Neural progenitor cell (in vitro differentiated cells): ENCODE measurements around the gene CNOT6L. TPM values are rescaled to one million over a fixed set of nuclear protein-coding genes. Genes with fewer than 3 reads are reported as not detected.

ENCODE experiments used
- DNase-seq: peaks from one replicate; pipeline ENCODE4 v3.0.0-alpha.2; 2016; ENCODE audit warnings: low spot score
- H2AFZ ChIP-seq: fragments of 200-600 bp; sonication (generic); replicated peaks from 2 replicates; pipeline ENCODE4 v1.6.1; 2016; ENCODE audit warnings: antibody characterized with exemption
- H3F3A ChIP-seq: fragments of 200-600 bp; sonication (generic); 2 replicates; pipeline ENCODE4 v1.6.1; 2016; ENCODE audit warnings: antibody characterized with exemption, low read depth
- H3K27ac ChIP-seq: fragments of 200-600 bp; sonication (generic); 2 replicates; pipeline ENCODE4 v1.5.1; 2016; ENCODE audit warnings: mild to moderate bottlenecking
- H3K27me3 ChIP-seq: fragments of 200-600 bp; sonication (generic); 2 replicates; pipeline ENCODE4 v1.6.1; 2016; ENCODE audit warnings: mild to moderate bottlenecking, moderate library complexity
- H3K36me3 ChIP-seq: fragments of 200-600 bp; sonication (generic); 2 replicates; pipeline ENCODE4 v1.5.1; 2016
- H3K4me1 ChIP-seq: fragments of 200-600 bp; sonication (generic); 2 replicates; pipeline ENCODE4 v1.6.1; 2016; ENCODE audit warnings: mixed run types
- H3K4me2 ChIP-seq: fragments of 200-600 bp; sonication (generic); 2 replicates; pipeline ENCODE4 v1.6.1; 2016
- H3K4me3 ChIP-seq: fragments of 200-600 bp; sonication (generic); 2 replicates; pipeline ENCODE4 v1.5.1; 2016
- H3K79me2 ChIP-seq: fragments of 200-600 bp; sonication (generic); 2 replicates; pipeline ENCODE4 v1.6.1; 2016; ENCODE audit warnings: low read depth
- H3K9ac ChIP-seq: fragments of 200-600 bp; sonication (generic); 2 replicates; pipeline ENCODE4 v1.6.1; 2016
- H3K9me3 ChIP-seq: fragments of 200-600 bp; sonication (generic); 2 replicates; pipeline ENCODE4 v1.5.1; 2016; ENCODE audit warnings: low read depth
- H4K20me1 ChIP-seq: fragments of 200-600 bp; sonication (generic); 2 replicates; pipeline ENCODE4 v1.6.1; 2016; ENCODE audit warnings: low read depth
- H3K27ac Mint-ChIP-seq: 3 replicates; pipeline ENCODE4 v1.8.0; 2021; ENCODE audit warnings: mixed read lengths
- H3K27me3 Mint-ChIP-seq: 2 replicates; pipeline ENCODE4 v1.8.0; 2022; ENCODE audit warnings: low read depth, mild to moderate bottlenecking, inconsistent platforms, moderate library complexity, mixed read lengths; ENCODE audit not compliant: insufficient read depth
- H3K36me3 Mint-ChIP-seq: 3 replicates; pipeline ENCODE4 v1.8.0; 2021; ENCODE audit warnings: mixed read lengths
- H3K4me1 Mint-ChIP-seq: 3 replicates; pipeline ENCODE4 v1.8.0; 2021; ENCODE audit warnings: mixed read lengths
- H3K4me3 Mint-ChIP-seq: 3 replicates; pipeline ENCODE4 v1.8.0; 2021; ENCODE audit warnings: mild to moderate bottlenecking, moderate library complexity, mixed read lengths
- H3K9me3 Mint-ChIP-seq: 3 replicates; pipeline ENCODE4 v1.8.0; 2020; ENCODE audit warnings: mixed read lengths
- CTCF ChIP-seq: fragments of 200-600 bp; sonication (generic); IDR thresholded peaks from 2 replicates; pipeline ENCODE4 v1.5.1; 2017; ENCODE audit warnings: antibody characterized with exemption, mild to moderate bottlenecking
- EZH2 ChIP-seq: fragments of 200-600 bp; sonication (generic); IDR thresholded peaks from 2 replicates; pipeline ENCODE4 v1.6.1; 2017; ENCODE audit warnings: antibody characterized with exemption, mild to moderate bottlenecking, moderate library complexity
- EZH2phosphoT487 ChIP-seq: fragments of 200-600 bp; sonication (generic); IDR thresholded peaks from 2 replicates; pipeline ENCODE4 v1.6.1; 2017; ENCODE audit warnings: antibody characterized with exemption
- total RNA-seq: library from RNA; depleted of rRNA; stranded (reverse); fragments of >200 nt; gene quantifications from 2 replicates; pipeline ENCODE4 v1.2.3, GENCODE V29; 2015; ENCODE audit warnings: low replicate concordance

Gene CNOT6L
- total RNA-seq, 1 donor from 2014 or later, result 7.5 TPM

DNA sequence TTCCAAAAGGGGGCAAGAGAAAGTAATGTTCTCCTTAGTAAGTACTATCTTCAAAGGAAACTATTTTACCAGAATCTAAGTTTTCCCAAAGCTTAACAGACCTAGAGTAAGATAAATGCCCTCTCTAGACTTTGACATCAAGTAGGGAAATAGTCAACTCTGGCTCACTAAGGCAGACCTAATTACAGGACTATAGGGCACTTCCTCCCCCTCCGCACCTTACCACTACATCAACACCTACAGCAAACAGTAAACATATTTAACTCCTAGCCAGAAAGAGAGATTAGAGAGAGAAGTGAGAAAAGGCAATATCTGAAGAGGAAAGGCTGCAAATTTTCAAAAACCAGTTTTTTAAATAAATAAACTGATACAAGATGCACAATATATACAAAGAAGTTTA lies 60.4 kb downstream of the CNOT6L start:
- no peaks in the 10 kb centered on the region for H3F3A ChIP-seq
- no peaks in the 10 kb centered on the region for H3K79me2 ChIP-seq
- Mint-ChIP-seq H3K9me3 (peaks cover 34% of the 10 kb centered on the region), H3K4me1 (no peaks in the 10 kb centered on the region), H3K27ac (no peak overlapping the region), H3K4me3 (no peak overlapping the region), H3K27me3 (no peaks in the 10 kb centered on the region), H3K36me3 (peaks cover 34% of the 10 kb centered on the region)
- H2AFZ ChIP-seq, result no peak overlapping the region
- peaks cover 11% of the 10 kb centered on the region for H3K9me3 ChIP-seq
- no peak overlapping the region for H3K4me2 ChIP-seq
- no peak for TF ChIP-seq CTCF
- TF ChIP-seq EZH2phosphoT487, result no peak
- no peak overlapping the region for H3K4me3 ChIP-seq
- no peaks in the 10 kb centered on the region for H4K20me1 ChIP-seq
- H3K36me3 ChIP-seq, result peaks cover 4% of the 10 kb centered on the region
- no peaks in the 10 kb centered on the region for H3K4me1 ChIP-seq
- no peak for DNase-seq
- H3K27me3 ChIP-seq, result no peaks in the 10 kb centered on the region
- no peak overlapping the region for H3K27ac ChIP-seq
- H3K9ac ChIP-seq, result no peak overlapping the region

DNA sequence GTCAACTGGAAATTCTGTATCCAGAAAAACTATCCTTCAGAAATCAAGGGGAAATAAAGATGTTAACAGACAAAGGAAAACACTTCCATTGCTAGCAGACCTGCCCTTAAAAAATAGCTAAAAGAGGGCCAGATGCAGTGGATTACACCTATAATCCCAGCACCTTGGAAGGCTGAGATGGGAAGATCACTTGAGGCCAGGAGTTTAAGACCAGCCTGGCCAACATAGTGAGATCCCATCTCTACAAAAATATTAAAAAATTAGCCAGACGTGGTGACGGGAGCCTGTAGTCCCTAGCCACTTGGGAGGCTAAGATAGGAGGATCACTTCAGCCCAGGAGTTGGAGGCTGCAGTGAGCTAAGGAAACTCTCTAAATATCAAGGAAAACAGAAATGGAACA lies 67.4 kb downstream of the CNOT6L start:
- H3K4me1 ChIP-seq, result no peaks in the 10 kb centered on the region
- H3K4me2 ChIP-seq, result no peak overlapping the region
- H3K27ac ChIP-seq, result no peak overlapping the region
- no peaks in the 10 kb centered on the region for H3K27me3 ChIP-seq
- no peaks in the 10 kb centered on the region for H3F3A ChIP-seq
- H3K79me2 ChIP-seq, result no peaks in the 10 kb centered on the region
- H4K20me1 ChIP-seq, result no peaks in the 10 kb centered on the region
- Mint-ChIP-seq H3K36me3 (peaks cover 14% of the 10 kb centered on the region), H3K4me3 (no peak overlapping the region), H3K9me3 (peaks cover 9% of the 10 kb centered on the region), H3K4me1 (no peaks in the 10 kb centered on the region), H3K27me3 (no peaks in the 10 kb centered on the region), H3K27ac (no peak overlapping the region)
- no peak overlapping the region for H2AFZ ChIP-seq
- no peak overlapping the region for H3K9ac ChIP-seq
- H3K9me3 ChIP-seq, result no peaks in the 10 kb centered on the region
- no peak overlapping the region for H3K4me3 ChIP-seq
- no peaks in the 10 kb centered on the region for H3K36me3 ChIP-seq
- DNase-seq, result no peak
- no peak for TF ChIP-seq EZH2phosphoT487
- no peak for TF ChIP-seq EZH2
- TF ChIP-seq CTCF, result no peak

DNA sequence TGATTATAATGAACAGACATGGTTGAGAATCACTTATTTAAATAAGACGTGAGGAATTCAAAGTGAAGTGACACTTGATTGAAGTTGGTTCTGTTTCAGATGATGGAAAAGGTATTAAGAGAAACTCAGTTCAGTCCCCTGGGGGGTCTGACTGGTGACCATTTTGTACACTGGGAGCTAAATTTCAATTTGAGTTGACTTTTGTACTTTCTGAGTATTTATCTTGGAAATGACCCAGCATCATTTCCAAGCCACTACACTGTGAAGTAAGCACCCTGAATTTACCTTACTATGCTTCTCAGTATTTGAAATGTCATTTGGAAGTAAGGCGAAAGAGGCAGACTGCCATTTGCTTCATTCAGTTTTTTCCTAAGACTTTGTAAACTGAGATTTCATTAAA lies 73.4 kb downstream of the CNOT6L start:
- no peaks in the 10 kb centered on the region for H3K9me3 ChIP-seq
- Mint-ChIP-seq H3K36me3 (peaks cover 6% of the 10 kb centered on the region), H3K4me3 (no peak overlapping the region), H3K9me3 (no peaks in the 10 kb centered on the region), H3K4me1 (no peaks in the 10 kb centered on the region), H3K27ac (no peak overlapping the region), H3K27me3 (no peaks in the 10 kb centered on the region)
- H3F3A ChIP-seq, result no peaks in the 10 kb centered on the region
- DNase-seq, result no peak
- H3K79me2 ChIP-seq, result no peaks in the 10 kb centered on the region
- no peak for TF ChIP-seq CTCF
- no peak for TF ChIP-seq EZH2
- no peak for TF ChIP-seq EZH2phosphoT487
- no peaks in the 10 kb centered on the region for H4K20me1 ChIP-seq
- no peaks in the 10 kb centered on the region for H3K36me3 ChIP-seq
- no peak overlapping the region for H3K4me3 ChIP-seq
- H3K27ac ChIP-seq, result no peak overlapping the region
- no peak overlapping the region for H3K9ac ChIP-seq
- no peaks in the 10 kb centered on the region for H3K27me3 ChIP-seq
- no peak overlapping the region for H3K4me2 ChIP-seq
- no peaks in the 10 kb centered on the region for H3K4me1 ChIP-seq
- no peak overlapping the region for H2AFZ ChIP-seq

GRCh38 chr4:77742054-77742453 lies 77.1 kb downstream of the CNOT6L start:
- no peaks in the 10 kb centered on the region for H3K36me3 ChIP-seq

More at GRCh38 chr4:77742054-77742453, 77.1 kb downstream of the CNOT6L start:
- H3K27ac Mint-ChIP-seq, result no peak overlapping the region
- H3K79me2 ChIP-seq, result no peaks in the 10 kb centered on the region
- no peak overlapping the region for H3K4me2 ChIP-seq
- no peaks in the 10 kb centered on the region for H3K4me1 ChIP-seq
- H3K27ac ChIP-seq, result no peak overlapping the region
- H3K9ac ChIP-seq, result no peak overlapping the region
- no peaks in the 10 kb centered on the region for H3K9me3 ChIP-seq
- H2AFZ ChIP-seq, result no peak overlapping the region
- DNase-seq, result no peak
- H3K4me1 Mint-ChIP-seq, result no peaks in the 10 kb centered on the region
- no peak overlapping the region for H3K4me3 ChIP-seq
- no peaks in the 10 kb centered on the region for H3K27me3 ChIP-seq
- H3K9me3 Mint-ChIP-seq, result no peaks in the 10 kb centered on the region
- H3K27me3 Mint-ChIP-seq, result no peaks in the 10 kb centered on the region
- no peak overlapping the region for H3K4me3 Mint-ChIP-seq
- no peaks in the 10 kb centered on the region for H4K20me1 ChIP-seq
- H3F3A ChIP-seq, result no peaks in the 10 kb centered on the region
- H3K36me3 Mint-ChIP-seq, result peaks cover 5% of the 10 kb centered on the region
- TF ChIP-seq CTCF (no peak), EZH2phosphoT487 (no peak), EZH2 (no peak)
